Measurements from ENCODE around the gene RPS3A. TPM values are rescaled to one million over a fixed set of nuclear protein-coding genes. Genes with fewer than 3 reads are reported as not detected.
A peak's percentile ranks its signal among the peaks of the same experiment; 100 is the strongest.

The RPS3A gene
- total RNA-seq, 4 donors from 2014 or later: 1,844 to 5,619 (median 2,960) TPM

DNA sequence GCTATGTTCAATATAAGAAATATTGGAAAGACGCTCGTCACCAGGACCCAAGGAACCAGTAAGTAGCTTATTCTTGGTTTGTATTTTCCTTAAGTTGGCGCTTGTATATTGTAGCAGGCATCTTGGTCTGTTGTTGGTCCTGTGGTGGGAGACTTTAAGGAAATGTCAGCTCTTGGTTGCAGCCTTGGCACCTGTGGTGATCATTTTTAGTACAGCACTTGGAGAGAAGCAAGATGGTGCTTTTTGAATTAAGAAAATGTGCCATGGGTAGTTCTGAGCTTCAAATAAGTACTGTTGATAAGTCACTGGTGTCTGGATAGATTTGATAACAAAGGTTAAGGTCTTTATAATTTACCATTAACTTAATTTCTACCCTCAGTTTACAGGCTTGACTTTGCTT is 1.1 kb downstream of the RPS3A start:
- intact Hi-C loops (cut with DNase I): no loop called here
- WGBS, 2 donors: 6 to 13% methylated on average over 3 of the region's 3 CpGs

DNA sequence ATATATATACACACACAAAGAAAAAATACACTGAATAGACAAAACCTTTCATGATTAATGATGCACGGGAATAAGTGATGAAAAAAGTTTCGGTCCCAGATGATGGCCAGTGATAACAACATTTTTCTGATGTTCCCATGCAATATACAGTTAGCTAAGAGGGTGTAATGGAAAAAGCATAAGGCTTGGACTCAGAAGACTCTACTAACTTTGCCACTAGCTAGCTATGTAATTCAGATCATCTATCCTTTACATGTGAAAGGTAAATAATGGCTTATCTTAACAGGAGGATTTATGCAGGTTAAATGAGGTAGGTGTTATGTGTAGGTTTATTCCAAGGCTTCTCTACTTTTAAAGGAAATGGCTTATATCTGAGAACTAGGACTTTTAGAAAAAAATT is 4.3 kb downstream of the RPS3A start:
- WGBS, 2 donors: 74 to 80% methylated on average over 2 of the region's 2 CpGs
- Histone ChIP-seq H3K27ac (no peak overlapping the region), H3K36me3 (peaks cover 17 to 83% (median 35%) of the 10 kb centered on the region in 3 donors), H3K9me3 (no peaks in the 10 kb centered on the region), H3K4me3 (no peak overlapping the region), H3K27me3 (no peaks in the 10 kb centered on the region), H3K4me1 (peaks cover 8 to 33% (median 17%) of the 10 kb centered on the region in 3 donors)
- intact Hi-C loops (cut with DNase I): no loop called here
- TF ChIP-seq POLR2A (IDR thresholded peaks at IDR 0.05): no peak
- TF ChIP-seq, protein P1, sequence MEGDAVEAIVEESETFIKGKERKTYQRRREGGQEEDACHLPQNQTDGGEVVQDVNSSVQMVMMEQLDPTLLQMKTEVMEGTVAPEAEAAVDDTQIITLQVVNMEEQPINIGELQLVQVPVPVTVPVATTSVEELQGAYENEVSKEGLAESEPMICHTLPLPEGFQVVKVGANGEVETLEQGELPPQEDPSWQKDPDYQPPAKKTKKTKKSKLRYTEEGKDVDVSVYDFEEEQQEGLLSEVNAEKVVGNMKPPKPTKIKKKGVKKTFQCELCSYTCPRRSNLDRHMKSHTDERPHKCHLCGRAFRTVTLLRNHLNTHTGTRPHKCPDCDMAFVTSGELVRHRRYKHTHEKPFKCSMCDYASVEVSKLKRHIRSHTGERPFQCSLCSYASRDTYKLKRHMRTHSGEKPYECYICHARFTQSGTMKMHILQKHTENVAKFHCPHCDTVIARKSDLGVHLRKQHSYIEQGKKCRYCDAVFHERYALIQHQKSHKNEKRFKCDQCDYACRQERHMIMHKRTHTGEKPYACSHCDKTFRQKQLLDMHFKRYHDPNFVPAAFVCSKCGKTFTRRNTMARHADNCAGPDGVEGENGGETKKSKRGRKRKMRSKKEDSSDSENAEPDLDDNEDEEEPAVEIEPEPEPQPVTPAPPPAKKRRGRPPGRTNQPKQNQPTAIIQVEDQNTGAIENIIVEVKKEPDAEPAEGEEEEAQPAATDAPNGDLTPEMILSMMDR (IDR thresholded peaks at IDR 0.05): no peak
- no peak for DNase-seq

More for the DNA sequence above, 1.1 kb downstream of the RPS3A start:
- peaks cover 6 to 50% (median 23%) of the 10 kb centered on the region in 3 donors for H3K36me3 ChIP-seq
- TF ChIP-seq POLR2A (IDR thresholded peaks at IDR 0.05): no peak
- TF ChIP-seq, protein P1 (IDR thresholded peaks at IDR 0.05): no peak
- no peak for DNase-seq
- peak overlapping the region in 3 of 4 donors; percentile 88 to 98 (median 91) for H3K27ac ChIP-seq
- H3K4me1 ChIP-seq: peaks cover 8 to 36% (median 17%) of the 10 kb centered on the region in 3 donors
- H3K9me3 ChIP-seq: no peaks in the 10 kb centered on the region
- H3K27me3 ChIP-seq: no peaks in the 10 kb centered on the region
- peak overlapping the region; percentile 58 to 98 (median 76) for H3K4me3 ChIP-seq

DNA sequence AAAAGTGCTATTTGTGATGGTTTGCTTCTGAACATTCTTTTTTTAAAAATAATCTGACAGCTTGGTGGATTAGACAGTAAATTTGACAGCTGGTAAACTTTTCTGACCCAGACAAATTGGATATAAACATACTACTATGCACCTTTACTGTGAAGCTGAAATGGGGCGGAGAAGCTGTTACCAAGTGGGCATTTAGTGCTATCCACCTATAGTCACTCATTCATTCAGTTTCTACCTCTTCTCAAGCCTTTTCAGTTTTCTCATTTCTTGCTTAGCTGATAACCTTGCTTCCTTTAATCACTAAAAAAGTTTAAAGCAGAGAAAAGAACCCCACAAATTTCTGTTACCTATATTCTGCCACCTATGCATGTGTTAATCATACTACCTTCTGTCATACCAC is 5.2 kb downstream of the RPS3A start:
- DNase-seq: no peak
- Histone ChIP-seq H3K27ac (no peak overlapping the region), H3K36me3 (peaks cover 17 to 91% (median 35%) of the 10 kb centered on the region in 3 donors), H3K9me3 (no peaks in the 10 kb centered on the region), H3K4me3 (no peak overlapping the region), H3K4me1 (peaks cover 8 to 29% (median 17%) of the 10 kb centered on the region in 3 donors), H3K27me3 (no peaks in the 10 kb centered on the region)
- intact Hi-C loops (cut with DNase I): no loop called here
- WGBS, 2 donors: 85 to 95% methylated on average over 1 of the region's 1 CpG
- TF ChIP-seq, protein P1 (IDR thresholded peaks at IDR 0.05): no peak
- no peak for TF ChIP-seq POLR2A (IDR thresholded peaks at IDR 0.05)

DNA sequence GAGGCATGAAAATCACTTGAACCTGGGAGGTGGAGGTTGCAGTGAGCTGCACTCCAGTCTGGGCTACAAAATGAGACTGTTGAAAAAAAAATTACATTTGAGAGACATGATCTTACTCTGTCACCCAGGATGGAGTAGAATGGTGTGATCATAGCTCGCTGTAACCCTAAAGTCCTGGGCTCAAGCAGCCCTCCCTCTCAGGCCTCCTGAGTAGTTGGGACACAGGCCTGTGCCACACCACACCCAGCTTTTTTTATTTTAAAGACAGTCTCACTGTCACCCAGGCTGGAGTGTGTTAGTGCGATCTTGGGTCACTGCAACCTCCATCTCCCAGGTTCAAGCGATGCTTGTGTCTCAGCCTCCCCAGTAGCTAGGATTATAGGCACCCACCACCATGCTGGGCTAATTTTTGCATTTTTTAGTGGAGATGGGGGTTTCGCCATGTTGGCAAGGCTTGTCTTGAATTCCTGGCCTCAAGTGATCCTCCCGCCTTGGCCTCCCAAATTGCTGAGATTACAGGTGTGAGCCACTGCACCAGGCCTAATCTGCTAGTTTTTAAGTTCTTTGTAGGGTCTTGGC is 6.1 kb downstream of the RPS3A start:
- Histone ChIP-seq H3K27me3 (no peaks in the 10 kb centered on the region), H3K4me1 (peaks cover 8 to 26% (median 16%) of the 10 kb centered on the region in 3 donors), H3K36me3 (peaks cover 17 to 98% (median 38%) of the 10 kb centered on the region in 3 donors), H3K4me3 (no peak overlapping the region), H3K27ac (no peak overlapping the region), H3K9me3 (no peaks in the 10 kb centered on the region)
- 94 to 96% methylated on average over 3 to 5 of the region's 5 CpGs for WGBS, 2 donors
- TF ChIP-seq, protein P1 (IDR thresholded peaks at IDR 0.05): no peak
- no peak for TF ChIP-seq POLR2A (IDR thresholded peaks at IDR 0.05)
- no peak for DNase-seq
- intact Hi-C loops (cut with DNase I): no loop called here

DNA sequence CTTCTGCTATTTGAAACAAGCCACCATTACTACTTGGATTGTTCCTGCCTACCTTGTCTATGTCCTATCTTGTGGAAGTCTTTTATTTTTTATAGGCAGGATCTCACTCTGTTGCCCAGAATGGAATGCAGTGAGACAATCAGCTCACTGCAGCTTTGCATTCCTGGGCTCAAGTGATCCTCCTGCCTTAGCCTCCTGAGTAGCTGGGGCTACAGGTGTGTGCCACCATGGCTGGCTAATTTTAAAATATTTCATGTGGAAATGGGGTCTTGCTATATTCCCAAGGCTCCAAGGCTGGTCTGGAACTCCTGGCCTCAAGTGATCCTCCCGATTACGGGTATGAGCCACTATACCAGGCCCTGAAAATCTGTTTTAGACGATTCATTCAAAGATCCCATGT is 7.6 kb downstream of the RPS3A start:
- no peak for DNase-seq
- no peak overlapping the region for H3K27ac ChIP-seq
- intact Hi-C loops (cut with DNase I): no loop called here
- H3K4me1 ChIP-seq: peaks cover 2 to 11% (median 3%) of the 10 kb centered on the region in 3 donors
- no peak for TF ChIP-seq POLR2A (IDR thresholded peaks at IDR 0.05)
- TF ChIP-seq, protein P1 (IDR thresholded peaks at IDR 0.05): no peak
- WGBS, 2 donors: 91 to 94% methylated on average over 3 of the region's 3 CpGs
- peaks cover 17 to 97% (median 38%) of the 10 kb centered on the region in 3 donors for H3K36me3 ChIP-seq
- H3K9me3 ChIP-seq: no peaks in the 10 kb centered on the region
- H3K27me3 ChIP-seq: no peaks in the 10 kb centered on the region
- H3K4me3 ChIP-seq: no peak overlapping the region
